ENCODE measurements around the gene PHC3.

Gene PHC3

GRCh38 chr3:170159933-170160332 is 21.6 kb downstream of the PHC3 start:
- H3K27me3 ChIP-seq (ENCODE audit: control insufficient read depth in 1 of 2, insufficient read depth in 2 of 2, low read length in 2 of 2) = no peaks in the 10 kb centered on the region
- H3K4me3 ChIP-seq (ENCODE audit: low read depth in 1 of 2, low read length in 2 of 2) = no peak overlapping the region
- no peaks in the 10 kb centered on the region for H3K9me3 ChIP-seq (ENCODE audit: control insufficient read depth in 1 of 2, low read length in 2 of 2)
- H3K9ac ChIP-seq (ENCODE audit: low read depth in 1 of 2, low read length in 2 of 2) = no peak overlapping the region
- peaks cover 8 to 17% of the 10 kb centered on the region in 2 donors for H3K4me1 ChIP-seq (ENCODE audit: control insufficient read depth in 1 of 2, insufficient read depth in 2 of 2, low read length in 2 of 2)
- peaks cover 13 to 27% of the 10 kb centered on the region in 2 donors for H3K36me3 ChIP-seq (ENCODE audit: control insufficient read depth in 1 of 2, insufficient read depth in 2 of 2, low read length in 2 of 2)
- no peak overlapping the region for H3K27ac ChIP-seq (ENCODE audit: low read depth, low read length)

- peaks cover 12 to 19% of the 10 kb centered on the region in 2 donors for H3K4me1 ChIP-seq (ENCODE audit: control insufficient read depth in 1 of 2, insufficient read depth in 2 of 2, low read length in 2 of 2)
- H3K9me3 ChIP-seq (ENCODE audit: control insufficient read depth in 1 of 2, low read length in 2 of 2) = no peaks in the 10 kb centered on the region
- H3K27me3 ChIP-seq (ENCODE audit: control insufficient read depth in 1 of 2, insufficient read depth in 2 of 2, low read length in 2 of 2) = no peaks in the 10 kb centered on the region
- no peak overlapping the region for H3K4me3 ChIP-seq (ENCODE audit: low read depth in 1 of 2, low read length in 2 of 2)
- H3K9ac ChIP-seq (ENCODE audit: low read depth in 1 of 2, low read length in 2 of 2) = no peak overlapping the region
- no peak overlapping the region for H3K27ac ChIP-seq (ENCODE audit: low read depth, low read length)
- peaks cover 13 to 24% of the 10 kb centered on the region in 2 donors for H3K36me3 ChIP-seq (ENCODE audit: control insufficient read depth in 1 of 2, insufficient read depth in 2 of 2, low read length in 2 of 2)
These were observed 22.1 kb downstream of the PHC3 start for GRCh38 chr3:170159459-170159858.

- Histone ChIP-seq H3K9ac (ENCODE audit: low read depth in 1 of 2, low read length in 2 of 2) (no peak overlapping the region), H3K4me3 (ENCODE audit: low read depth in 1 of 2, low read length in 2 of 2) (no peak overlapping the region), H3K9me3 (ENCODE audit: control insufficient read depth in 1 of 2, low read length in 2 of 2) (no peaks in the 10 kb centered on the region), H3K36me3 (ENCODE audit: control insufficient read depth in 1 of 2, insufficient read depth in 2 of 2, low read length in 2 of 2) (peaks cover 0 to 4% of the 10 kb centered on the region in 2 donors), H3K27ac (ENCODE audit: low read depth, low read length) (no peak overlapping the region), H3K27me3 (ENCODE audit: control insufficient read depth in 1 of 2, insufficient read depth in 2 of 2, low read length in 2 of 2) (no peaks in the 10 kb centered on the region), H3K4me1 (ENCODE audit: control insufficient read depth in 1 of 2, insufficient read depth in 2 of 2, low read length in 2 of 2) (peaks cover 12 to 31% of the 10 kb centered on the region in 2 donors)
These were observed 25.9 kb downstream of the PHC3 start for GRCh38 chr3:170155604-170156003.

GRCh38 chr3:170154569-170155143 is 26.9 kb downstream of the PHC3 start:
- Histone ChIP-seq H3K4me1 (ENCODE audit: control insufficient read depth in 1 of 2, insufficient read depth in 2 of 2, low read length in 2 of 2) (peaks cover 12 to 25% of the 10 kb centered on the region in 2 donors), H3K4me3 (ENCODE audit: low read depth in 1 of 2, low read length in 2 of 2) (peak overlapping the region in 1 of 2 donors; percentile 28), H3K9ac (ENCODE audit: low read depth in 1 of 2, low read length in 2 of 2) (no peak overlapping the region), H3K9me3 (ENCODE audit: control insufficient read depth in 1 of 2, low read length in 2 of 2) (no peaks in the 10 kb centered on the region), H3K36me3 (ENCODE audit: control insufficient read depth in 1 of 2, insufficient read depth in 2 of 2, low read length in 2 of 2) (peaks cover 0 to 5% of the 10 kb centered on the region in 2 donors), H3K27me3 (ENCODE audit: control insufficient read depth in 1 of 2, insufficient read depth in 2 of 2, low read length in 2 of 2) (no peaks in the 10 kb centered on the region), H3K27ac (ENCODE audit: low read depth, low read length) (peak overlapping the region; percentile 30)

- H3K9me3 ChIP-seq (ENCODE audit: control insufficient read depth in 1 of 2, low read length in 2 of 2) = no peaks in the 10 kb centered on the region
- H3K36me3 ChIP-seq (ENCODE audit: control insufficient read depth in 1 of 2, insufficient read depth in 2 of 2, low read length in 2 of 2) = peaks cover 0 to 8% of the 10 kb centered on the region in 2 donors
- H3K27me3 ChIP-seq (ENCODE audit: control insufficient read depth in 1 of 2, insufficient read depth in 2 of 2, low read length in 2 of 2) = no peaks in the 10 kb centered on the region
- H3K9ac ChIP-seq (ENCODE audit: low read depth in 1 of 2, low read length in 2 of 2) = no peak overlapping the region
- no peak overlapping the region for H3K27ac ChIP-seq (ENCODE audit: low read depth, low read length)
- H3K4me1 ChIP-seq (ENCODE audit: control insufficient read depth in 1 of 2, insufficient read depth in 2 of 2, low read length in 2 of 2) = peaks cover 12 to 21% of the 10 kb centered on the region in 2 donors
- no peak overlapping the region for H3K4me3 ChIP-seq (ENCODE audit: low read depth in 1 of 2, low read length in 2 of 2)
These were observed 27.4 kb downstream of the PHC3 start for GRCh38 chr3:170154084-170154483.

- no peaks in the 10 kb centered on the region for H3K27me3 ChIP-seq (ENCODE audit: control insufficient read depth in 1 of 2, insufficient read depth in 2 of 2, low read length in 2 of 2)
- peaks cover 12 to 21% of the 10 kb centered on the region in 2 donors for H3K4me1 ChIP-seq (ENCODE audit: control insufficient read depth in 1 of 2, insufficient read depth in 2 of 2, low read length in 2 of 2)
- no peak overlapping the region for H3K27ac ChIP-seq (ENCODE audit: low read depth, low read length)
- no peaks in the 10 kb centered on the region for H3K9me3 ChIP-seq (ENCODE audit: control insufficient read depth in 1 of 2, low read length in 2 of 2)
- peaks cover 0 to 15% of the 10 kb centered on the region in 2 donors for H3K36me3 ChIP-seq (ENCODE audit: control insufficient read depth in 1 of 2, insufficient read depth in 2 of 2, low read length in 2 of 2)
- H3K9ac ChIP-seq (ENCODE audit: low read depth in 1 of 2, low read length in 2 of 2) = no peak overlapping the region
- no peak overlapping the region for H3K4me3 ChIP-seq (ENCODE audit: low read depth in 1 of 2, low read length in 2 of 2)
These were observed 30.0 kb downstream of the PHC3 start for GRCh38 chr3:170151536-170151935.

GRCh38 chr3:170149016-170149415 is 32.5 kb downstream of the PHC3 start:
- no peaks in the 10 kb centered on the region for H3K27me3 ChIP-seq (ENCODE audit: control insufficient read depth in 1 of 2, insufficient read depth in 2 of 2, low read length in 2 of 2)

GRCh38 chr3:170145278-170145677 is 36.3 kb downstream of the PHC3 start:
- Histone ChIP-seq H3K4me3 (ENCODE audit: low read depth in 1 of 2, low read length in 2 of 2) (no peak overlapping the region), H3K27ac (ENCODE audit: low read depth, low read length) (no peak overlapping the region), H3K36me3 (ENCODE audit: control insufficient read depth in 1 of 2, insufficient read depth in 2 of 2, low read length in 2 of 2) (peaks cover 0 to 27% of the 10 kb centered on the region in 2 donors), H3K9me3 (ENCODE audit: control insufficient read depth in 1 of 2, low read length in 2 of 2) (no peaks in the 10 kb centered on the region), H3K27me3 (ENCODE audit: control insufficient read depth in 1 of 2, insufficient read depth in 2 of 2, low read length in 2 of 2) (no peaks in the 10 kb centered on the region), H3K9ac (ENCODE audit: low read depth in 1 of 2, low read length in 2 of 2) (no peak overlapping the region), H3K4me1 (ENCODE audit: control insufficient read depth in 1 of 2, insufficient read depth in 2 of 2, low read length in 2 of 2) (no peaks in the 10 kb centered on the region)

More at GRCh38 chr3:170149016-170149415, 32.5 kb downstream of the PHC3 start:
- Histone ChIP-seq H3K4me3 (ENCODE audit: low read depth in 1 of 2, low read length in 2 of 2) (no peak overlapping the region), H3K9ac (ENCODE audit: low read depth in 1 of 2, low read length in 2 of 2) (no peak overlapping the region), H3K36me3 (ENCODE audit: control insufficient read depth in 1 of 2, insufficient read depth in 2 of 2, low read length in 2 of 2) (peaks cover 0 to 24% of the 10 kb centered on the region in 2 donors), H3K4me1 (ENCODE audit: control insufficient read depth in 1 of 2, insufficient read depth in 2 of 2, low read length in 2 of 2) (peaks cover 0 to 7% of the 10 kb centered on the region in 2 donors), H3K9me3 (ENCODE audit: control insufficient read depth in 1 of 2, low read length in 2 of 2) (no peaks in the 10 kb centered on the region), H3K27ac (ENCODE audit: low read depth, low read length) (no peak overlapping the region)

GRCh38 chr3:170144437-170144843 is 37.1 kb downstream of the PHC3 start:
- Histone ChIP-seq H3K4me3 (ENCODE audit: low read depth in 1 of 2, low read length in 2 of 2) (no peak overlapping the region), H3K9ac (ENCODE audit: low read depth in 1 of 2, low read length in 2 of 2) (no peak overlapping the region), H3K36me3 (ENCODE audit: control insufficient read depth in 1 of 2, insufficient read depth in 2 of 2, low read length in 2 of 2) (peaks cover 0 to 24% of the 10 kb centered on the region in 2 donors), H3K27ac (ENCODE audit: low read depth, low read length) (no peak overlapping the region), H3K27me3 (ENCODE audit: control insufficient read depth in 1 of 2, insufficient read depth in 2 of 2, low read length in 2 of 2) (no peaks in the 10 kb centered on the region), H3K9me3 (ENCODE audit: control insufficient read depth in 1 of 2, low read length in 2 of 2) (no peaks in the 10 kb centered on the region), H3K4me1 (ENCODE audit: control insufficient read depth in 1 of 2, insufficient read depth in 2 of 2, low read length in 2 of 2) (no peaks in the 10 kb centered on the region)

GRCh38 chr3:170142373-170142772 is 39.2 kb downstream of the PHC3 start:
- Histone ChIP-seq H3K4me3 (ENCODE audit: low read depth in 1 of 2, low read length in 2 of 2) (no peak overlapping the region), H3K36me3 (ENCODE audit: control insufficient read depth in 1 of 2, insufficient read depth in 2 of 2, low read length in 2 of 2) (peaks cover 0 to 16% of the 10 kb centered on the region in 2 donors), H3K9ac (ENCODE audit: low read depth in 1 of 2, low read length in 2 of 2) (no peak overlapping the region)

More at GRCh38 chr3:170142373-170142772, 39.2 kb downstream of the PHC3 start:
- H3K9me3 ChIP-seq (ENCODE audit: control insufficient read depth in 1 of 2, low read length in 2 of 2) = no peaks in the 10 kb centered on the region
- no peaks in the 10 kb centered on the region for H3K27me3 ChIP-seq (ENCODE audit: control insufficient read depth in 1 of 2, insufficient read depth in 2 of 2, low read length in 2 of 2)
- H3K4me1 ChIP-seq (ENCODE audit: control insufficient read depth in 1 of 2, insufficient read depth in 2 of 2, low read length in 2 of 2) = no peaks in the 10 kb centered on the region
- no peak overlapping the region for H3K27ac ChIP-seq (ENCODE audit: low read depth, low read length)

Measured in duodenal mucosa (tissue), 2 donors.